GM19240 (cell line): ENCODE results near the gene ARHGEF37.
"Not testable (repeated sequence)": the region's sequence is repeated elsewhere in the genome, so short reads cannot be mapped to it uniquely, and the experiment has no call there.

Experiments used
- DNase-seq: peaks from one replicate; pipeline ENCODE4 v3.0.0; 2011; ENCODE audit warnings: low spot score; ENCODE audit not compliant: insufficient read length

Gene ARHGEF37

DNA sequence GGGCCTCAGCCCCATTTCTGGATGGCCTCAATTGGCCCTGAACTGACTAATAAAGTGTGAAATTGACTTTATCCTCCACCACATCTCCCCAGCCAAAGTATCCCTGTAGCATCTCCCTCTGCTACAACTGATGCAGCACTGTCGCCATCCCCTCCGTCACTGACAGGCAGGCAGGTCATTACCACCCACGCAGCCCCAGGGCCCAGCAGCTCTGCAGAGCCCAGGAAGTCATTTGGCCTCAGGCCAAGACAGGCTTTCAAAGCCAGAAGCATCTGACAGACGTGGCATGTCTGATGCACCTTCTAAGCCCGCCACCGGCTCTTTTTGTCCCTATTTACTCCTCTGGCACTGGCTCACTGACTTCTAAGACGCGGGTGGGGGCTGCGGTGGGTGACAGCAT, 65.3 kb downstream of the ARHGEF37 start:
- no peak for DNase-seq

DNA sequence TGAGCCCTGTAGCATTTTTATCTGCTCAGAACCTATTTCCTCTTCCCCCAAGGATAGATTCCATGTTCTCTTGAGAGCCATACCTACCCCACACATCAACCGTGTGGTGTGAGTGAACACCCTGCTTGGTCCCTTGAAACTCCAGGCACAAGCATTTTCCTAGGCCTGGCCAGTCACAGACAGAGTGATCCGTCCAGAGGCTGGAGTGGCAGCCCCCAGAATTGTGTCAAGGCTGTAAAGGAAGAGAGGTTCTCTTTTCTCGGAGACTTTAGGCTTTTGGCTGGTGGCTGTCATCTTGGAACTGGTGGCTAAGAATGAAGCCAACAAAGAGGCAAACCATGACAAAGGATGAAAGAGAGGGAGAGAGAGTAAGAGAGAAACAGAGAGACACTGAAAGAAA, 66.0 kb downstream of the ARHGEF37 start:
- DNase-seq, result no peak

DNA sequence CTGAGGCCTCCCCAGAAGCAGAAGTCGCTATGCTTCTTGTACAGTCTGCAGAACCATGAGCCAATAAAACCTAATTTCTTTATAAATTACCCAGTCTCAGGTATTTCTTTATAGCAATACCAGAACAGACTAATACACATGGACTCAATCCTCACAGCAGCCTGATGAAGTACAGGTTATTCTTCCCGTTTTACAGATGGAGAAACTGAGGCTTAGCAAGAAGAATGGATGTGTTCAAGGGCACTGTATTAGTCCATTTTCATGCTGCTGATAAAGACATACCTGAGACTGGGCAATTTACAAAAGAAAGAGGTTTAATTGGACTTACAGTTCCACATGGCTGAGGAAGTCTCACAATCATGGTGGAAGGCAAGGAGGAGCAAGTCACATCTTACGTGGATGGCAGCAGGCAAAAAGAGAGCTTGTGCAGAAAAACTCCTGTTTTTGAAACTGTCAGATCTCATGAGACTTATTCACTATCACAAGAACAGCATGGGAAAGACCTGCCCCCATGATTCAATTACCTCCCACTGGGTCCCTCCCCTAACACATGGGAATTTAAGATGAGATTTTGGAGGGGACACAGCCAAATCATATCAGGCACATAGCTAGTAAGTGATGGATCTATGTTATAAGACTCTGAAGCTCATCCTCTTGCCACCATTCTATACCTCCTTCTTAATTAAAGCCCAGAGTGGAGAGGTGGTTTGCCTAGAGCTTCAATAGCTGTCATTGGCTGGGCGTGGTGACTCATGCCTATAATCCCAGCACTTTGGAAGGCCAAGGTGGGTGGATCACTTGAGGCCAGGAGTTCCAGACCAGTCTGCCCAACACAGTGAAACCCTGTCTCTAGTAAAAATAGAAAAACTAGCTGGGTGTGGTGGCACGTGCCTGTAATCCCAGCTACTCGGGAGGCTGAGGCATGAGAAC, 67.4 kb downstream of the ARHGEF37 start:
- not testable (repeated sequence) for DNase-seq

DNA sequence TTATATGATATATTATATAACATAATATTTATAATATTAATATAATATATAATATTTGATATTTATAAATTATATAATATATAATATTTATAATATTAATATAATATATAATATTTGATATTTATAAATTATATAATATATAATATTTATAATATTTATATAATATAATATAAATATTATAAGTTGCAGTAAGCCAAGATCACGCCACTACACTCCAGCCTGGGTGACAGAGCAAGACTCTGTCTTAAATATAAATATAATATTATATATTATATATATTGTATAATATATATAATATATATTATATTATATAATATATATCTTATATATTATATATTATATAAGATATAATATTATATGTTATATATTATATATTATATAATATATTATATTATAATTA, 68.4 kb downstream of the ARHGEF37 start:
- DNase-seq, result not testable (repeated sequence)

DNA sequence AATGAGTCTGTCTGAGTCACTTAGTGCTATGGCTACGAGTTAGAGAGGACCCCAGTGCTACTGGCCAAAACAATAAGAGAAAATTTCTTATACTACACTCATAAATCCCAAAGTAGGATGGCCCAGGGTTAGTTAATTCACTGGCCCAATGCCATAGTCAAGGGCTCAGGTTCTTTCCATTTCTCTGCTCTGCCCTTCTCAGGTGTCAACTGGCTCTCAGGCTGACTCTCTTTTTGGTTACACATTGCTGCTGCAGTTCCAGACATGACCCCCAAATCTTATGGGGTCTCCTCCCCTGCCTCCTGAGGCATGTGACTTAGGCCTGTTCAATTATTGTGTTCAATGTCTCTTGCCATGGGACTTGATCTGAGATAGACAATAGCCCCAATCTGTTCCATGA, 70.4 kb downstream of the ARHGEF37 start:
- DNase-seq, result no peak

DNA sequence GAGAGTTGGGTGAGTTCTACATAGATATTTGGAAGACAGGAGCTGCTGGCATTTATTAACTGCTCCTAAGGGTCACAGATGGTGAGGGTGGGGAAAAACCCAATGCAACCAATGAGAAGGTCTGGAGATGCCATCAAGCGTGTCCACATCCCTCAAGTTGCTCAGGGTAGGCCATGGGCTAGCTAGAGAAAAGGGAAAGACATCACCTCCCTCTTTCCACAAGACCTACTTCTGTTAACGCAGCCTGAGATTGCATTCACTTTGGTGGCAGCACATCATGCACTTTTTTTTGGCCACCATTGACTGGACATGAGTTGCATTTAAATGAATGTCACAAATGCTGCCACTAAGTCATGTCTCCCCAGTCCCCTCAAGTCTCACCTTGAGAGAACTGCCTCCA, 71.4 kb downstream of the ARHGEF37 start:
- DNase-seq, result no peak

DNA sequence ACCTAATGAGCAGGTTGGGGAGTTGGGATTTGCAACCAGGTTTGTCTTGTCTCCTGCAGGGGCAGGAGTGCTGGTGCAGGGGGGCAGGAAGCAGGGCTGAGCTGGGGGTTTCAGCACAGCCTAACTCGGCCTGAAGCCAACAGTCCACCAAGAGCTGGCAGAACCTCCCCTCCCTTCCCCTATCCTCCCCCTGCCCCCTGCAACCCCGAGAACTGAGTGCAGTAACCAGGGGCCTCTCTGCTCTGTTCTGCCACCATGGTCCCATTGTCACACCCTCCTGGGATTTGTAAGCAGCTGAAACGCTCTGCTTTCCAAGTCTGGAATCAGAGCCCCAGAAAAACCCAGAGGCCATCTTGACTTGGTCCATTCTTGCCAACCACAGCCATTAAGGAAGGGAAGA, 72.9 kb downstream of the ARHGEF37 start:
- DNase-seq, result no peak

DNA sequence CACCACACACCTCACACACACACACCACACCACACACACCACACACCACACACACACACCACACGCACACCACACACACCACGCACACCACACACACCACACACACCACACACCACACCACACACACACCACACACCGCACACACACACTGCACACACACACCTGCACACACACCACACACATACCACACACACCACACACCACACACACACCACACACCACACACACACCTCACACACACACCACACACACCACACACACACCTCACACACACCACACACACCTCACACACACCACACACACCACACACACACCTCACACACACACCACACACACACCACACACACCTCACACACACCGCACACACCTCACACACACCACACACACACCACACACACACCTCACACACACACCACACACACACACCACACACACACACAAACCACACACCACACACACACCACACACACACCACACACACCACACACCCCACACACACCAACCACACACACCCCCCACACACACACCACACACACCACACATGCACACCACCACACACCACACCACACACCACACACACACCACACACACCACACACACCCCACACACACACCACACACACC, 73.7 kb downstream of the ARHGEF37 start:
- no peak for DNase-seq

DNA sequence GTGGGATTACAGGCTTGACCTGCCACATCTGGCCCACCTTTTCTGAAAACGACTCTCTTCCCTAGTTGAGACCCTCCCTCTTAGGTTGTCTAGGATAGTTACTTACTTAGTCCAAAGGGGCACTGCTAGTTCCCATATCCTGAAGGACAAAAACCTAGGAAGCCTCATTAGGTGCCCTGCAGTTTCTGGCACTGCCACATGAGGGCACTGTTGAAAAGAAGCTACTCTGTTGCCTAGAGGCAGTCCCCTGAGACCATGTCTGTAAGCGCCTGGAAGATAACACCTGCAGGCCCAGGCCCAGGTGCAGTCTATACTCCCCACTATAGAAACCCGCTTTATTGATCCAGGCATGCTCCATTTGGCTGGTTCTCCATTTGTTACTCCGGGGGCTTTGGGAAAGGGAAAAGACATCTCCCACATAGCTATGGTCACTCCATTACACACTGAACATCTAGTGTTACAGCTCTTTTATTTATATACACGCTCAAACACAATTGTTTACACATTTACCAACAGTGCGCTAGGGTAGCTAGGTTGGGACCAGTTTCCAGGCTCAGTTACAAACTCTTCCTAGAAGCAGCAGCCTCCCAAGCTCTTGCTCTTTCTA, 75.4 kb downstream of the ARHGEF37 start:
- DNase-seq, result no peak

DNA sequence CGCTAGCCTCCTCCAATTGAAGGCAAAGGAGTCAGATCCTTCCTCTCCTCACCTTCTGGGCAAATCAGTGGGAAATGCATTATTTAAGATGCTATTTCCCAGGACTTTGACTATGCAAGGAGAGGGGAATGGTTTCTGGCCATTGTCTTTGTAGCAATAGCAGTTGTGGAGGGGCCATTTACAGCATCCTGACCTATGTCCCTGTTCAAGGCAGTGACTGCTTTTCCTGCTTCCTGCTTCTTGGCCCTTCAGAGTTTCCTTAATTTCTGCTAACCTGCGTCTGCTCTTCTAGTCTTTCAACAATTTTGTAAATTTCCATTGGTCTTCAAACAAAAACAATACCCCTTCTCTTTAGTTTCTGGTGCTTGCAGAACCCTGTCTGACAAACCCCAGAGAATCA, 76.0 kb downstream of the ARHGEF37 start:
- DNase-seq, result no peak

DNA sequence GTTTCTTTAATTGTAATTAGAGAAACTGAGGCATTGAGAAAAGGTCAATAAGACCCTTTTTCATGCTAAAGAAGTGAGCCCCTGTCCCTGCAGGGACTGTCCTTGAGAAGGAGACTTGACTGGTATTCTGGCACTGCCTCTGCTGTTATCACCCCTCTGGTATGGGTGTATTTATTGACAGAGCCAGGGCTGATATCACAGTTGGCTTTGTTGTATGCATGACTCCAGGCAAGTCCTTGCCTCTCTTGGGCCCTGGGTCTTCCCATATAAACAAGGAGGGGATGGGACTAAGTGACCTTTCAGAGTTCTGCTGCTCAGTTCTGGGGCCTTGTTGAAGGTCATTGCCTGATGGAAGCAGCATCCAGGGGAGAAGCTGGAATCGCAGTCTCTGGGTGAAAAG, 77.0 kb downstream of the ARHGEF37 start:
- DNase-seq, result no peak

DNA sequence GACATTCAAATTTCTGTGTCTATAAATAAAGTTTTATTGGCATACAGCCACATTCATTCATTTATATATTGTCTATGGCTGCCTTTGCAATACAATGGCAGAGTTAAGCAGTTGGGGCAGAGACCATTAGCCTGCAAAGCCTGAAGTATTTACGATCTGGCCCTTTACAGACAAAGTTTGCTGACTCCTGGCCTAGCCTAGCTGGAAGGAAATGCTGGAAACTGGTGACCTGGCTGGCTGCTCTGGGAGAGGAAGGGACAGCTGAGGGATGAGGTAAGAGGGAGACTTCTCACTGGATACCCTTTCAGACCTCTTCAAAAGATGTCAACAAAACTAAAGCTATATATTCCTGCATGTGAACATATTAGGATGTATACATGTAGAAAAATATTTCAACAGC, 82.8 kb downstream of the ARHGEF37 start:
- no peak for DNase-seq

DNA sequence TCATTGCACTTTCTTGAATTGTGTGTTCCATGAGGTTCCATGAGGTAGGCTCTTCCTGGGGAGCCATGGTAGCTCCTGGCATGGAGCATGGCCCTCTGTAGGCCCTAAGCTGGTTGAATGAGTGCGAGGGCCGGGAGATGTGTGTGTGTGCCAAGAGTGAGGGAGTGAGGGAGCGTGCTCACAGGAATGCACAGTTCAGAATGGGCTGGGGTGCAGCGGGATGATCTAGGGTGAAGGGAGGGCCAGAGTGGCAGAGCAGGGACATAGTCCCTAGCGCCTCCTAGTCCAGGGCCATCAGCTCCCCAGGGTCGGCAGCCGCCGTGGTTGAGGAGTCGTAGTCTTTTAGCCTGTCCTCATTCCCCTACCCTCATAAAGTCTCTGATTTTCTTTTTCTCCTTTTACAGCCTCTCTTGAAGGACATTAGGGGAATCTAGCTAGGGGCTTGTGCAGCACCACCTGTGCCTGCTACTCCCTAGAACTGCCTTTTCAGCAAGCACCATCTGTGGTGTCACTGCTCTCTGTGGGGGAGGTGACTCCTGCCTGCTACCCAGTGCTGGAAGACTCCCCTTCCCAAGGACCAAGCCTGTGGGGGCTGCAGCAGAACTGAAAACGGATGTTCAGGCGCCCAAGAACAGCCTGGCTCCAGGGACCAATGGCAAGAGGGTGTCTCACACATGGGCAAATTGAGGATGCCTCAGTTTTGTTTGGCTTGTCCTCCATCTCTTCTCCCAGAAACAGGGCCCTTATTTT, 83.5 kb downstream of the ARHGEF37 start:
- no peak for DNase-seq

DNA sequence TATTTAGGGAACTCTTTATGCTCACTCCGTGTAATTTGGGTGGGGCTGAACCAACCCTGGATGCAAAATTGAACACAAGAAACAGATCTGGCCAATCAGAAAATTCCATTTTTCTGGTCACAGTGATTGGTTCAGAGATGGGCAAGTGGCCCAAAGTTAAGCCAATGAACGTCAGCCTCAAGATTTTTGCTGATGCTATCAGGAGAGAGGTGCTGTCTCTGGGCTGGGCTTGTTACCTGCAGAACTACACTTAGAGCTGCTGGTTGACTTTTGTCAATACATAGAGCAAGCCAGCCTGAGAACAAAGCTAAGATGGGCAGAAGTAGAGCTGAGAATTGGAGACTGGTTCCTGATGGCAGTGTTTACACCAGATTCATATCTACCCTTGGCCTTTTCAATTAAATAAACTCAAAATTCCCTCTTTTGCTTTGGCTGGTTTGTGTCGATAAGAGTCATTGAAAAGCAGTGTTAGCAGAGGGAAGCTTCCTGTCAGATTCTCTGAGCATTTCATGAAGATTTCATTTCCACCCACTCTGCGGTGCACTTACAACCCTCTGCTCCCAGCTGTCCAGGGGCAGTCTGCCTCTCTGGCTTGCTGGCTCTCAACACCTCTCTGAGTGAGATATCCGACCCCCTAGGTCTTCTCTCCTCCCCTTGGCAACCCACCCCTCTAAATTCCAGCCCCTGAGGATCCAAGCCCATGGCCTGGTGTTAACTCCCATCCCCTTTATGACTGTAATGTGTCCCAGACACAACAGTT, 84.3 kb downstream of the ARHGEF37 start:
- no peak for DNase-seq

DNA sequence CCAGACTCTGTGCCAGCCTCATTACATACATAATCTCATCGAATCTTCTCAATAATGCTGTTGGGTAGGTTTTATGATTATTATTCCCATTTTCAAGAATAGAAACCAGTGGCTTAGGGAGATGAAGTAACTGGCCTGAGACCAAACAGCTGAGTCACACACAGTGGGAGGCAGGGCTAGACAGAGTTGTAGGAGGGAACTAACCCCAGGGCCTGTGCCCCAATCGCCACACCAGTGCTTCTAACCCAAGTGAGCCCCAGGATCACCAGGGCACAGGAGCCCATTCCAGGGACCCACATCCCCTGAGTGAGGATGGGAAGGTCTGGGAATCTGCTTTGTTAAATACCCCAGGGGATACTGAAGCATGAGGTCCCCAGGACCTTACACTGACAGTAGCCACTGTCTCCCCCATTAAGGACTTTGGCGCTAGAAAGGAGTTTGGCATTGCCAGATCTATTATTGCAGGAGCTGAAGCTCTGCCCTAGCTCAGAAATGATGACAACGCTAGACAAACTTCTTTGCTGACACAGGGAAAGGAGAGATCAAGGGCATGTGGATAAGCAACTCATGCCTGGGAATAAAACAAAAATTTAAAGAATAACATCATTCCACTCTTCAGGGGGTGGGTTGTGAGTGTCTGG, 85.0 kb downstream of the ARHGEF37 start:
- no peak for DNase-seq

DNA sequence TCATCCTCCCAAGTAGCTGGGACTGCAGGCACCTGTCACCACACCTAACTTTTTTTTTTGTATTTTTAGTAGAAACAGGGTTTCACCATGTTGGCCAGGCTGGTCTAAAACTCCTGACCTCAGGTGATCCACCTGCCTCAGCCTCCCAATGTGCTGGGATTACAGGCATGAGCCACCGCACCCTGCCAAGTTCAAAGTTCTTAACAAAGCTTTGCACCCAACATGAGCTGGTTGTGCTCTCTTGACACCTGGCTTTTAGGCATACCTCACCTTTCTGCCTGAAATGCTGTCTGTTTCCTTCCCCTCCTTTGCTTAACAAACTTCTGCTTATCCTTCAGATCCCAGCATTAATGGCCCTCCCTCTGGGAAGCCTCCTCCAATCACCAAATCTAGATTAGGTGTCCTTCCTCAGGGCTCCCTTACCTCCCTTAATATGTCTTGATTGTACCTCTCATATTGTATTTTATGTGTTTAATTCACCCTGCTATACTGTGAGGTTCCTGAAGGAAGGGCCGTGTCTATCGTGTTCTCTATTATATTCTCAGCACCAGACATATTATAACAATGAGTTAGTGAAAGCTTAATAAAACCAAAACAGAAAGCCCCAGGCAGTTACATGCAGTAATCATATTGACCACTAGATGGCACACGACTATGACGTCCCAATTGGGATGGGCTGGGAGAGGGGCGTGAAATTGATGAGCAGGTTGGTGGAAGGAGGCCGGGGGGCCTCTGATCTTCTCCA, 86.0 kb downstream of the ARHGEF37 start:
- DNase-seq, result peak; percentile 38

DNA sequence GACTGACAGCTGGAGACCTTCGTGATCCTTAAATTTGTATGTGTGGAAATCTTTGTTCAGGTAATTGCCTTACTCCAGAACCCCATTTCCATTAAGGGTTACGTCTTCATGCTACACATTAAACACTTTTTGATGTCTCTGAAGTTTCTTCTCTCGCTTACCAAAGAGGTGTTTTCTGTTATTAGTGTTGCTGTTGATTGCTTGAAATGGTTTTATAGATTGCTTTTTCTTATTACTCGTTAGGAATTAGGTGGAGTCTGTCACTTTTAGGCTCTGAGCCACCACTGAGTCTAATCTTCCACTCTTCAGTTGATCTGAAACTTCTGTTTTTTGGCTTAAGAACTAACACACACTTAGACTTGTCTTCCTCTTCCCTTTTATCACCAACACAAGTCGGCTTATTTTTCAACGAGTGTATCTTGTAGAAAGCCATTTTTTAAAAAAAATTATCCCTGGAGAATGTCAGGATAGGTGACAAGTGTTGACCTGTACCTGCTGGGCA, 86.6 kb downstream of the ARHGEF37 start:
- no peak for DNase-seq

DNA sequence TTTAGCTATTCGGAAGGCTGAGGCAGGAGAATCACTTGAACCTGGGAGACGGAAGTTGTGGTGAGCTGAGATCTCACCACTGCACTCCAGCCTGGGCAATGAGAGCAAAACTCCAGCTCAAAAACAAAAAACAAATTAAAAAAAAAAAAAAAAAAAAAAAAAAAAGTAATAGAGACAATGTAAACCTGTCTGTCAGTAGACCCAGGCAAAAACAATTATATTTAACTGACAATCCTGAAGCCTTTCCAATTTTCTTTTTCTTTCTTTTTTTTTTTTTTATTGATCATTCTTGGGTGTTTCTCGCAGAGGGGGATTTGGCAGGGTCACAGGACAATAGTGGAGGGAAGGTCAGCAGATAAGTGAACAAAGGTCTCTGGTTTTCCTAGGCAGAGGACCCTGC, 88.0 kb downstream of the ARHGEF37 start:
- DNase-seq, result not testable (repeated sequence)

DNA sequence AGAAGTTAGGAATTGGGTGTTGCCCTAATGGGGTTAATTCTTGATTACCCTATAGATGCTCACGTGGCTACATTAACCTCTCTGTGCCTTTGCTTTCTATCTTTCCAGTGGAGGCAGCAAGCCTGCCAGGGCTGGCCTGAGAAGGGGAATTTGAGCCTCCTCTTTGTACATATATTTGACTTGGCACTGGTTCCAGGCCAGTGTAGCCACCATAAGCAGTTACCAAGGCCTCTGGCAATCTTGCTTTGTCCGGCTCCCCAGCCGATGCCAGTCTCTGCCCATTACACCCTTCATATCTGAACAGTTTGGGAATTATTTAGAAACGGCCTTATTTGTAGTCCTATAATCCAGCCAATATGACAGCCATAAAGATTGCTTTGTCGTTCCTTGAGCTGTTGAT, 90.2 kb downstream of the ARHGEF37 start:
- DNase-seq, result no peak
